ENCODE measurements around the gene ITPR2. TPM values are rescaled to one million over a fixed set of nuclear protein-coding genes. Genes with fewer than 3 reads are reported as not detected.

ITPR2 gene
- total RNA-seq, 4 donors from 2014 or later: 34.1 to 53.0 (median 41.0) TPM

DNA sequence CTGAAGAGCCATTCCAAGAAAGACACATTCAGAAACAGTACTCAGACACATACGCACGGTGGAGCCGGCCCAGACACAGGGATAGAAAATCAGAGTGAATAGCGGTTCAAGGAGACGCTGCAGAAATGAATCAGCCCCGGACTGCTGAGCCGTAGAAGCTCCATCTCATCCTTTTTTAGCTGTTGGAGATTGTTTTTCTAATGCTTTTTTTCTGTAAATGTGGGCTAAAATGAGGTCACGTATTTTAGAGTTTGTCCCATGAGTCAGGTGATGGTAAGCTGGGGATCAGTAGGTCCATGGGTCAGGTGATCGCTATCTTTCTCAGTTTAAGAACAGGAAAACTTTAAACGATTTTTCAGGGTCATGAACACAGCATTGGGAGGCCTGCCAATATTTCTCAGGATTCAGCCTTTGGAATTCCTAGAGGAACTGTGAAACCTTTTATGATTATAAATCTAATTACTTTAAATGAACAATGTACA, 202.4 kb downstream of the ITPR2 start:
- no peak for TF ChIP-seq CTCF (IDR thresholded peaks at IDR 0.05; ENCODE audit: low read depth)

DNA sequence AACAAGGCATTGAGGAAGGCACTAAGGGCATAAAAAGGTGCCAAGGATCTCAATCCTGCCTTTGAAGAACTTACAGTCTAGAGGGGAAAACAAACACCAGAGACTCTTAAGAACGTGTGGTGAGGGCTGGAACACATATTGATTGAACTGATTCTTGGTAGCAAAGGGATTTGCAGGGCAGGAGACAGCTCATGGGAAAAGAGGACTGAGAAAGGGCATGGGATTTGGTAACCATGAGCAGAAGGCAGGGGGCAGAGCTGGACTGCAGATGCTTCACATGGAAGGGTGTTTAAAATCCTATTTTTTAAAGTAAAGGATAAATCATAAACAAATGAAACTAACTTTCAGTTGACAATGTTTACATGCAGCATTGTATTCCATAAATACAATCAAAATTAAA, 203.1 kb downstream of the ITPR2 start:
- TF ChIP-seq CTCF (IDR thresholded peaks at IDR 0.05; ENCODE audit: low read depth): no peak

DNA sequence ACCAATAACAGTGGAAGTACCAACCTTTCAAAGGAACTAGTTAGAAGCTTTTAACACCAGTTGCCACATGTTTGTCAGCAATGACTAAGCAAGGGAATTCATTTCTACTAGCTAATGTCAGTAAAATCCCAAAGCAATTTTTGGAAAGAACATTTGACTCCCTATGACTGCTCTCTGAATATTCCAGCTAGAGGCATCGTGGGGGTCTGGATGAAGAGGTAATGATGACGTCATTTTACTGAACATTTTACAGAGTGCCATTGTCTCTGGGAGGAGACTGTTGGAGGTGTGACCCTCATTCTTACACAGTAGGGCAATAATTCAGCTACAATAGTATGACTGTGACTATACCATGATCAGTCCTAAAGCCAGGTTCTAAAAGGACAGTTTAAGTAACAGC, 204.8 kb downstream of the ITPR2 start:
- no peak for TF ChIP-seq CTCF (IDR thresholded peaks at IDR 0.05; ENCODE audit: low read depth)

DNA sequence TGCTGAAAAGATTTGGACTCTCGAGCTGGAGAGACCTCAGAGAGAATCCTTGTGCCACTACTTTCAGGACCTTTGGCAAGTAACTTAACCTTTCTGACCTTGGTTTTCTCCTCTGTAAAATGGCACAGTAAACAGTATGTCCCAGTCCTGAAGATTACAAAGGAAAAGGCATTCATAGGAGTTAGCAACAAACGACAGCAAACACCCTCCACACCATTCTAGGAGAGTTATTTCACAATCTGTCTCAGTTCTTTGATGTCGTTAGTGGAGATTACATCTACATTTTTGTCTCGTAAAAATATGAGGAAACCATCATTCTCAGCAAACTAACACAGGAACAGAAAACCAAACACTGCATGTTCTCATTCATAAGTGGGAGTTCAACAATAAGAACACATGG, 205.7 kb downstream of the ITPR2 start:
- TF ChIP-seq CTCF (IDR thresholded peaks at IDR 0.05; ENCODE audit: low read depth): no peak

DNA sequence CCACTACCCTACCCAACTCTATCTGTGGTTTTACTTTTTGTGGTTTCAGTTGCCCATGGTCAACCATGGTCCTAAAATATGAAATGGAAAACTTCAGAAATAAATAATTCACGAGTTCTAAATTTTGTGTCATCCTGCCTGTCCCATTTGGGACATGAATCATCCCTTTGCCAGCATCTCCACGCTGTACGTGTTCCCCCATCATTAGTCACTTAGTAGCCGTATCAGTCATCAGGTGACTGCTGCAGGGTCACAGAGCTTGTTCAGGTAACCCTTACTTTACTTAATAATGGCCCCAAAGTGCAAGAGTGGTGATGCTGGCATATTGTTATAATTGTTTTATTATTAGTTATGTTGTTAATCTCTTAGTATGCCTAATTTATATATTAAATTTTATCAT, 209.9 kb downstream of the ITPR2 start:
- TF ChIP-seq CTCF (IDR thresholded peaks at IDR 0.05; ENCODE audit: low read depth): no peak

GRCh38 chr12:26622601-26623000, 210.4 kb downstream of the ITPR2 start:
- TF ChIP-seq CTCF (IDR thresholded peaks at IDR 0.05; ENCODE audit: low read depth): no peak

GRCh38 chr12:26621932-26622331, 211.1 kb downstream of the ITPR2 start:
- TF ChIP-seq CTCF (IDR thresholded peaks at IDR 0.05; ENCODE audit: low read depth): no peak
